Endodermal cell (in vitro differentiated cells): ENCODE results near the gene AP2M1. TPM values are rescaled to one million over a fixed set of nuclear protein-coding genes. Genes with fewer than 3 reads are reported as not detected.

Source experiments
- DNase-seq: peaks from one replicate; pipeline ENCODE4 v3.0.0-alpha.2; 2017
- H3K27ac ChIP-seq: 2 replicates; pipeline ENCODE4 v1.5.1; 2013; ENCODE audit warnings: mild to moderate bottlenecking, low read depth, low read length, moderate library complexity
- H3K27me3 ChIP-seq: 2 replicates; pipeline ENCODE4 v1.6.1; 2013; ENCODE audit warnings: mild to moderate bottlenecking, low read length, moderate library complexity; ENCODE audit not compliant: insufficient read depth, control insufficient read depth, poor library complexity, severe bottlenecking
- H3K36me3 ChIP-seq: 2 replicates; pipeline ENCODE4 v1.7.0; 2013; ENCODE audit warnings: mild to moderate bottlenecking, low read length, moderate library complexity; ENCODE audit not compliant: control insufficient read depth, insufficient read depth
- H3K4me1 ChIP-seq: one replicate; pipeline ENCODE4 v1.7.0; 2013; ENCODE audit warnings: low read length; ENCODE audit not compliant: control insufficient read depth, insufficient read depth
- H3K4me3 ChIP-seq: 2 replicates; pipeline ENCODE4 v1.5.1; 2013; ENCODE audit warnings: mild to moderate bottlenecking, low read length, moderate library complexity
- H3K9ac ChIP-seq: 2 replicates; pipeline ENCODE4 v1.6.1; 2013; ENCODE audit warnings: mild to moderate bottlenecking, low read length, moderate library complexity; ENCODE audit not compliant: poor library complexity, severe bottlenecking; ENCODE audit errors: extremely low read depth
- H3K9me3 ChIP-seq: 2 replicates; pipeline ENCODE4 v1.6.1; 2013; ENCODE audit warnings: mild to moderate bottlenecking, low read length, moderate library complexity; ENCODE audit not compliant: control insufficient read depth
- H3K27ac Mint-ChIP-seq: 2 replicates; pipeline ENCODE4 v1.8.0; 2020; ENCODE audit warnings: mixed read lengths
- H3K27me3 Mint-ChIP-seq: 2 replicates; pipeline ENCODE4 v1.8.0; 2021; ENCODE audit warnings: mild to moderate bottlenecking, mixed read lengths; ENCODE audit not compliant: insufficient read depth
- H3K36me3 Mint-ChIP-seq: 2 replicates; pipeline ENCODE4 v1.8.0; 2020; ENCODE audit warnings: low read depth, mixed read lengths
- H3K4me1 Mint-ChIP-seq: 2 replicates; pipeline ENCODE4 v1.8.0; 2020; ENCODE audit warnings: mixed read lengths
- H3K4me3 Mint-ChIP-seq: 2 replicates; pipeline ENCODE4 v1.8.0; 2020; ENCODE audit warnings: mild to moderate bottlenecking, moderate library complexity, mixed read lengths
- H3K9me3 Mint-ChIP-seq: 2 replicates; pipeline ENCODE4 v1.8.0; 2020; ENCODE audit warnings: mild to moderate bottlenecking, mixed read lengths
- CTCF ChIP-seq: fragments of 200-600 bp; sonication (generic); conservative IDR thresholded peaks from 2 replicates; pipeline ENCODE4 v1.5.0; 2021; ENCODE audit warnings: antibody characterized with exemption, mild to moderate bottlenecking
- WGBS, 2 experiments: methylation state at CpG; one replicate each; pipeline versions ENCODE4 v1.1.5 to v1.1.7; 2013; ENCODE audit warnings: missing lambda C conversion rate in 2 of 2, mixed read lengths in 1 of 2; ENCODE audit not compliant: insufficient coverage in 1 of 2, insufficient read length in 1 of 2; 5-methylcytosine and 5-hydroxymethylcytosine counted together
- total RNA-seq, 2 donors: library from RNA; stranded (reverse); fragmentation: NEBNext Ultra II Directional in 1 of 2; extraction: Animal tissue kit (Norgen Biotek cat#: 25700) in 1 of 2; gene quantifications; 2 replicates in 1 of 2; 3 replicates in 1 of 2; pipeline ENCODE4 v1.2.1, GENCODE V29; 2021

Gene AP2M1
- total RNA-seq, 2 donors from 2014 or later: 412 to 450 TPM

- H3K36me3 ChIP-seq: peaks cover 6% of the 10 kb centered on the region
- H3K9me3 ChIP-seq: no peaks in the 10 kb centered on the region
- TF ChIP-seq CTCF: no peak
- H3K4me1 ChIP-seq: no peaks in the 10 kb centered on the region
- Mint-ChIP-seq H3K36me3 (peaks cover 5% of the 10 kb centered on the region), H3K9me3 (no peaks in the 10 kb centered on the region), H3K27me3 (peaks cover 16% of the 10 kb centered on the region), H3K4me1 (peaks cover 14% of the 10 kb centered on the region), H3K4me3 (no peak overlapping the region), H3K27ac (no peak overlapping the region)
- H3K27ac ChIP-seq: no peak overlapping the region
- H3K4me3 ChIP-seq: no peak overlapping the region
- no peak overlapping the region for H3K9ac ChIP-seq
- WGBS, 2 experiments: 88 to 90% methylated on average over 3 to 4 of the region's 4 CpGs
- no peak for DNase-seq
- peaks cover 5% of the 10 kb centered on the region for H3K27me3 ChIP-seq
Measured at GRCh38 chr3:184132945-184133344, 41.7 kb upstream of the AP2M1 start.

- Histone ChIP-seq H3K4me3 (peak overlapping the region; percentile 94), H3K36me3 (peaks cover 8% of the 10 kb centered on the region), H3K27ac (no peak overlapping the region), H3K4me1 (no peaks in the 10 kb centered on the region), H3K9me3 (no peaks in the 10 kb centered on the region), H3K9ac (peak overlapping the region; percentile 81), H3K27me3 (peaks cover 5% of the 10 kb centered on the region)
- 0 to 1% methylated on average over 24 to 36 of the region's 37 CpGs for WGBS, 2 experiments
- Mint-ChIP-seq H3K4me1 (peaks cover 12% of the 10 kb centered on the region), H3K4me3 (peak overlapping the region; percentile 95), H3K27ac (peak overlapping the region; percentile 71), H3K9me3 (no peaks in the 10 kb centered on the region), H3K27me3 (peaks cover 16% of the 10 kb centered on the region), H3K36me3 (peaks cover 7% of the 10 kb centered on the region)
- DNase-seq: peak; percentile 90
- TF ChIP-seq CTCF: no peak
Measured at GRCh38 chr3:184133840-184134745, 40.6 kb upstream of the AP2M1 start.

GRCh38 chr3:184134746-184135148 lies 39.9 kb upstream of the AP2M1 start:
- Histone ChIP-seq H3K9me3 (no peaks in the 10 kb centered on the region), H3K27ac (peak overlapping the region; percentile 48), H3K9ac (peak overlapping the region; percentile 81), H3K4me1 (no peaks in the 10 kb centered on the region), H3K36me3 (peaks cover 8% of the 10 kb centered on the region), H3K27me3 (peaks cover 5% of the 10 kb centered on the region), H3K4me3 (peak overlapping the region; percentile 94)
- Mint-ChIP-seq H3K27ac (peak overlapping the region; percentile 88), H3K9me3 (no peaks in the 10 kb centered on the region), H3K4me1 (peaks cover 12% of the 10 kb centered on the region), H3K36me3 (peaks cover 7% of the 10 kb centered on the region), H3K27me3 (peaks cover 16% of the 10 kb centered on the region), H3K4me3 (peak overlapping the region; percentile 95)
- no peak for DNase-seq
- no peak for TF ChIP-seq CTCF
- WGBS, 2 experiments: 0 to 1% methylated on average over 12 to 21 of the region's 21 CpGs
